Subcutaneous abdominal adipose tissue (tissue), 5 donors: ENCODE measurements around the gene SLC37A1.

ENCODE experiments used
- H3K27ac ChIP-seq: one replicate; pipeline ENCODE4 v1.7.0; 2013; ENCODE audit warnings: low read depth, mild to moderate bottlenecking, inconsistent platforms, low read length, moderate library complexity
- H3K27me3 ChIP-seq, 5 donors: one replicate each; pipeline ENCODE4 v1.7.0; 2013; ENCODE audit warnings: low read length in 5 of 5, inconsistent platforms in 1 of 5; ENCODE audit not compliant: control insufficient read depth in 5 of 5, insufficient read depth in 4 of 5
- H3K36me3 ChIP-seq, 5 donors: one replicate each; pipeline ENCODE4 v1.7.0; 2013; ENCODE audit warnings: low read length in 5 of 5; ENCODE audit not compliant: control insufficient read depth in 5 of 5, insufficient read depth in 5 of 5
- H3K4me1 ChIP-seq, 5 donors: one replicate each; pipeline ENCODE4 v1.7.0; 2013; ENCODE audit warnings: low read length in 5 of 5, mild to moderate bottlenecking in 3 of 5, moderate library complexity in 1 of 5; ENCODE audit not compliant: control insufficient read depth in 5 of 5, insufficient read depth in 5 of 5
- H3K4me3 ChIP-seq, 5 donors: one replicate each; pipeline ENCODE4 v1.7.0; 2013; ENCODE audit warnings: low read length in 5 of 5, low read depth in 1 of 5
- H3K9ac ChIP-seq, 5 donors: one replicate each; pipeline ENCODE4 v1.7.0; 2013; ENCODE audit warnings: low read length in 5 of 5, mild to moderate bottlenecking in 4 of 5, moderate library complexity in 3 of 5
- H3K9me3 ChIP-seq, 5 donors: one replicate each; pipeline ENCODE4 v1.7.0; 2013; ENCODE audit warnings: low read length in 5 of 5; ENCODE audit not compliant: control insufficient read depth in 5 of 5
- donor health status: healthy.
- donor health status: healthy.
- donor health status: healthy.
- donor health status: healthy.
- donor health status: healthy.

The SLC37A1 gene

DNA sequence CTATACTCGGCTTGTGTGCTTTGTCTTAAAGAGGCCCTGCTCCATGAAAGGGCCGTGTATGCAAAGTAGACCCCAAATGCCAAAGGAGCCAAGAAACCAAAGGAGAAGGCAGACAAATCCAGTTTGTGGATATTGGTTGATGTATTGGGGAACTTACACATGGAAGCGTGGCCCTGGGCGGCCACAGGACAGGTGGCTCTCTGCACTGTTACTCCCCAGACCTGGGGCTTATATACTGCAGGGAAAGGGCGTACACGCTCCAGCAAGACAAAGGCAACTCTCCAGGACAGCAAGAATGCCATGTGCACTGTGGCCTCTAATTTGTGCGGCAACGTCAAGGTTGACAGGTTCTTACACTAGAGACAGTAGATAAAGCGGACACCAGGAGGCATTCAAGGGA is 42.4 kb upstream of the SLC37A1 start:
- no peaks in the 10 kb centered on the region for H3K9me3 ChIP-seq
- no peak overlapping the region for H3K27ac ChIP-seq
- no peak overlapping the region for H3K9ac ChIP-seq
- no peaks in the 10 kb centered on the region for H3K36me3 ChIP-seq
- no peak overlapping the region for H3K4me3 ChIP-seq
- peaks cover 0 to 18% (median 13%) of the 10 kb centered on the region in 5 donors for H3K4me1 ChIP-seq
- H3K27me3 ChIP-seq = peaks cover 0 to 5% (median 3%) of the 10 kb centered on the region in 5 donors

DNA sequence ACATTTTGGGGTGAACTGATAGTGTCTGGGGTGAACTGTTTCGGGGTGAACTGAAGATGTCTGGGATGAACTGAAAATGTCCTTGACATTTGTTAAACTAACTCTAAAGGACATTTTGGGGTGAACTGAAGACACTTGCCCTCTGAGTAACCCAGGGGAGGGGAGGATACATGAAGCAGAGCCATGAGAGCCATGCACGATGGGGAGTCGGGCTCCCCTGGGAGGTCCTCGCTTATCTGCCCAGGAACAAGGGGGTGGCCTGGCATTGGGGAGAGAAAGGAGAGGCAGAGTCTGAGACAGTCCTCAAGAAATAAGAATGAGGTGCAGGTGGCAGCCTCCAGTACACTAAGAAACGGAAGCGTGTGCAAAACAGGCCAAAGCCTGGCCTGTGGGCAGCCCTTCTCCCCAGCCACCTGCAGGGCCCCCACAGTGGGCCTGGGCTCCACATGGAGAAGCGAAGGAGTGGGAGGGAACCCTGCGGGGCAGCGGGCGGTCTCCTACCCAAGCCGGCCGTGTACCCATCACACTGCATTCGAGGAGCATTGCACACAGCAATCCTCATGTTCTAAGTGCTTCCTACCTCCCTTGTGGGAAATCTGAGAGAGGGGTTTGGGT is 41.8 kb upstream of the SLC37A1 start:
- Histone ChIP-seq H3K4me3 (no peak overlapping the region), H3K4me1 (peaks cover 0 to 21% (median 13%) of the 10 kb centered on the region in 5 donors), H3K27ac (no peak overlapping the region), H3K9me3 (no peaks in the 10 kb centered on the region), H3K36me3 (no peaks in the 10 kb centered on the region), H3K9ac (no peak overlapping the region), H3K27me3 (peaks cover 0 to 5% (median 3%) of the 10 kb centered on the region in 5 donors)

DNA sequence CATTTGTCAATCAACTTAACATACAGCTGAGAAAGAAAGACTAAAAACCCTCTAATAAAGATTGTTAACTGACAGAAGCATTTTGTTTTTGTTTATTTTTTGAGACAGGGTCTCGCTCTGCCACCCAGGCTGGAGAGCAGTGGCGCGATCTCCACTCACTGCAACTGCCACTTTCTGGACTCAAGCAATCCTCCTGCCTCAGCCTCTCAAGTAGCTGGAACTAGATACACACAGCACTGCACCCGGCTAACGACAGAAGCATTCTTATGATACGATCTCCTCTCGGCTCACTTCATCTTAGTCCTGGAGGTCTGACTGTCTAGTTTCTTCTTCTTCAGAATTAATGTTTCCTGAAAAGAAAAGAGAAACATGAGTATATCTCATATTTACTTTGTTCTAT is 41.1 kb upstream of the SLC37A1 start:
- Histone ChIP-seq H3K9me3 (no peaks in the 10 kb centered on the region), H3K27ac (no peak overlapping the region), H3K4me3 (no peak overlapping the region), H3K27me3 (peaks cover 0 to 5% (median 1%) of the 10 kb centered on the region in 5 donors), H3K9ac (no peak overlapping the region), H3K36me3 (no peaks in the 10 kb centered on the region), H3K4me1 (peaks cover 0 to 19% (median 8%) of the 10 kb centered on the region in 5 donors)

DNA sequence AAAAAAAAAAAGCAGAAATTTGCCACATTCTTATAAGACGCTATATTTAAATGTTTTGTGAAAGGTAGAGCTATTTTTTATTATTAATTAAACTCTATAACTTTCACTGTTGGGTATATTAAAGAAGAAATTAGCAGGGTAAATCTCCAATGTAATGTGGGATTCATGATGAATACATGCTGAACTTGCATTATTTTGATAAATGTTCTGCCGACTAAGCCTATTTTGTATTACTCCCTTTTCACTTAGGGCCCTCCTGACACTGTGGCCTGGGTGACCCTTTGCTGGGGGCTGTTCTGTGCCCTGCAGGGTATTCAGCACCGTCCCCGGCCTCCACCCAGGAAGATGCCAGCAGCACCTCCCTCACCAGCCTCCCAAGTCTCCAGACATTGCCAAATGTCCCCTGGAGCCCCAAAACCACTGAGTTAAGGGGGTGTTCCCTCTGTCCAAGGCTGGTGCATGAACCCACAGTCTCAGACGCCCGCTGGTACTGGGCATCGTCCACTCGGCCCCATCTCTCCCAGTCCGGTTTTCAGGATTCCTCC is 40.1 kb upstream of the SLC37A1 start:
- Histone ChIP-seq H3K27ac (no peak overlapping the region), H3K9me3 (no peaks in the 10 kb centered on the region), H3K36me3 (no peaks in the 10 kb centered on the region), H3K9ac (no peak overlapping the region), H3K27me3 (peaks cover 0 to 5% (median 0%) of the 10 kb centered on the region in 5 donors), H3K4me1 (peaks cover 0 to 19% (median 8%) of the 10 kb centered on the region in 5 donors), H3K4me3 (no peak overlapping the region)

DNA sequence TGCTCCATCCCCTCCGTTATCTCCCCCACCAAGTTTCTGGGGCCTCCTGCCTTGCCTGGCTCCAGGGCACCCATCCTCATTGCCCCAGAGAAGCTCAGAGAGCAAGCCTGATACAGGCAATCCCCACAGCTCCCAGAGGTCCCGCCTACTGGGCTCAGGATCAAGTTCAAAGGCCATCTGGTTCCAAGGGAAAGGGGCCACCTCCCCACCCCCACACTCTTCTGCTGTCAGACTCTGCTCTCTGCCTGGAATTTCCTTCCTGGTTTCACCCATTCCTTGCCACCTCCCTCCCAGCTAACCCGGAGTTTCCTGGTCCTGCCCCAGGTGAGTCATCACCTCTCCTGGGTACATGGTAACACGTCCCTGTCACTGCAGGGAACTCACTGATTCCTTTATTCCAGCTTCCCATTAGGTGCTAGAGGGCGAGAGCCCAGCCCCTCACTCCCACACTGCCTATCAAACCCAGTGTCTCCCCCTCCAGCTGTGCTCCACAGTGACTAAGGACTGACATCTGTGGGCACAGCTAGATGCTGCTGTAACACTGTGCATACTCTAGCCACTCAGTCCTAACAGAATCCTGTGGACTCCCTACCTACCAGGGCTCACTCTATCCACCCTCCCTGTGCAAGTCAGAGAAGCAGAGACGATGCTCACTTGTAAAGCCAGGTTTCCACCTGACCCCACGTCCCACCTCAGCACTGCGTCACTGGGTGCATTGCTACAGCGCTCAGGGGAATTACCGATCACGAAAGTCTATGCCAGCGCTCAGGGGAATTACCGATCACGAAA is 39.4 kb upstream of the SLC37A1 start:
- no peak overlapping the region for H3K27ac ChIP-seq

DNA sequence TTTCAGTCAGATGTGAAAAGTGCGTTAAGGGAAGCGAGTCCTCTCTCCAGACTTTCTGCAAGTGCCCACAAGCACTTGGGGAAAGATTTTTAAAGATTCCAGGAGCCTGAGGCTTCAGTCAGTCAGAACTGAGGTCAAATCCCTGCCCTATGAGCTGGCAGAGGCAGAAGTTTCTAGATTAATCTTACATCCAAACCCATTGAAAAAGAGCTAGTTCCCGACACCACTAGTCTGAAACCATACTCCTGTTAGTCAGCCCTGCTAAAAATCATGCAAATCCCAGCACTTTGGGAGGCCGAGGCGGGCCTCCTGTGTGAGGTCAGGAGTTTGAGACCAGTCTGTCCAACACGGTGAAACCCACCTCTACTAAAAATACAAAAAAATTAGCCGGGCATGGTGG is 38.6 kb upstream of the SLC37A1 start:
- Histone ChIP-seq H3K4me3 (no peak overlapping the region), H3K27me3 (peaks cover 0 to 5% (median 0%) of the 10 kb centered on the region in 5 donors), H3K4me1 (peaks cover 0 to 19% (median 8%) of the 10 kb centered on the region in 5 donors), H3K9me3 (no peaks in the 10 kb centered on the region), H3K9ac (no peak overlapping the region), H3K27ac (no peak overlapping the region), H3K36me3 (no peaks in the 10 kb centered on the region)

More for the DNA sequence above, 39.4 kb upstream of the SLC37A1 start:
- Histone ChIP-seq H3K4me3 (no peak overlapping the region), H3K36me3 (no peaks in the 10 kb centered on the region), H3K9me3 (no peaks in the 10 kb centered on the region), H3K9ac (no peak overlapping the region), H3K4me1 (peaks cover 0 to 19% (median 8%) of the 10 kb centered on the region in 5 donors), H3K27me3 (peaks cover 0 to 5% (median 0%) of the 10 kb centered on the region in 5 donors)

DNA sequence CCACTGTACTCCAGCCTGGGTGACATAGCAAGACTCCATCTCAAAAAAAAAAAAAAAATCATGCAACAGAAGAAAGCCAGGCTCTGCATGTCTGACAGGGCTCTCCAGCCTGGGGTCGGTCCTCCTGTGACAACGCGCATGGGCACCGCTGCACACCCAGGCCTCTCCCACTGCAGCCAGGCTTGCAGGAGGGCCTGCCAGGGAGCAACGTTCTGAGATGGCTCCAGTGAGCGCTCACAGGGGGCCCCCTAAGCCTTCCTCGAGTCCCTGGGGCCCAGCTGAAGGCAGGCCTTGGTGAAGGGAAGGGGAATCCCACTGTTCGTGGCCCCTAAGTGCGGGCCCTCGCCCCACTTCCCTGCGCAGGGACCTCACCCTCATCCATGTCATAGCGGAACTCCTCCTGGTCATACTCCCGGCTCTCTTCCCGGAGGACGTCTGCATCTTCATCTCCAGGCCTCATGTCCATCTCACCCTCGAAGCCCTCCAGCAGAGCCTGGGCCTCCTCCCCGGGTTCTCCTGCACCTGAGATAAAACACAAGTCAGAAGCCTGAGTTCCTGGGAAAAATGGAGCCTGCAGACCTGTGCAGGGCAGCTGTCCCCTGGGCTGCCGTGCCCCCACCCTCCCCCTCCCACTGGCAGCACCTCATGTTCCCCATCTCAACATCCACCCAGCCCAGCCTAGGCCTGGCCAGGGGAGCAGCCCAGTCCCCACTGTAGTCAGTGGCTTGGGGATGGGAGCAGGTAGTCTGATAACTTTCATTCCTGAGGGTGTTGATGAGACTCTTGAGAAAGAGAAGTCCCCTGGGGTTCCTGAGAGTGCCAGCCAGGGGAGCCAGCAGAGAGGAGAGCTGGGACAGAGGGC is 37.9 kb upstream of the SLC37A1 start:
- Histone ChIP-seq H3K27ac (no peak overlapping the region), H3K36me3 (no peaks in the 10 kb centered on the region), H3K9ac (no peak overlapping the region), H3K4me1 (peaks cover 0 to 19% (median 8%) of the 10 kb centered on the region in 5 donors), H3K9me3 (no peaks in the 10 kb centered on the region), H3K4me3 (no peak overlapping the region), H3K27me3 (peaks cover 0 to 5% (median 0%) of the 10 kb centered on the region in 5 donors)

DNA sequence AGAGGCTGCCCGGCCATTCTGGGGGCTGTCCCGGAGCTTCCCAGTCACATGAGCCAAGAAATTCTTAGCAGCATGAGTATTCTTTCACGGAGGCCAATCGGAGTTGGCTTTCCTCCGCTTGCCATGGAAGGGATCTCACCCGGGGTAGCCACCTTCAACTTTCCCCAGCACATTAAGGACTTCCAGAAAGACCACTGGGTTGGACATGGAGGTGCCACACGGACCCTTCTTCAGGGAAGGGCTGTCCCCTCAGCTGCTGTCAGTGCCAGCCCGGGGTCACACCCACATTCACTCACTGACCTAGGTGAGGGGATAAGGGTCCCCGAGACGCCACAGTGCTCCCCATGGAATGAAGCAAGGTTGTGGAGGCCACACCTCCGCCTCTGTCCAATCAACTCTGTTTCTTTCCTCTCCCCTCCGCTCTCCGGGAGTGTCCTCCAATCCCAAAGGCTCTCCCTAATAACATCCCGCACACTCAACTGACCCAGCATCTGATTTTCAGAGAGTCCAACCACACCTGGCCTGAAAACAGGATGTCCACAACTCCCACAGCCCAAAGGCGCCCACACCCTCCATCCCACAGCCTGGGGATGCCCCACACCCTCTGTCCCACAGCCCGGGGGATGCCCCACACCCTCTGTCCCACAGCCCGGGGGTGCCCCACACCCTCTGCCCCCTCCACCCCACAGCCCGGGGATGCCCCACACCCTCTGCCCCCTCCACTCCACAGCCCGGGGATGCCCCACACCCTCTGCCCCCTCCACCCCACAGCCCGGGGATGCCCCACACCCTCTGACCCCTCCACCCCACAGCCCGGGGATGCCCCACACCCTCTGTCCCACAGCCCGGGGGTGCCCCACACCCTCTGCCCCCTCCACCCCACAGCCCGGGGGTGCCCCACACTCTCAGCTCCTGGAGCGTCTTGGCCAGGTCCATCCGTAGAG is 37.0 kb upstream of the SLC37A1 start:
- H3K27me3 ChIP-seq = peaks cover 0 to 4% (median 0%) of the 10 kb centered on the region in 5 donors
- H3K4me1 ChIP-seq = peaks cover 0 to 19% (median 8%) of the 10 kb centered on the region in 5 donors
- no peak overlapping the region for H3K4me3 ChIP-seq
- no peak overlapping the region for H3K27ac ChIP-seq
- H3K36me3 ChIP-seq = no peaks in the 10 kb centered on the region
- no peak overlapping the region for H3K9ac ChIP-seq
- no peaks in the 10 kb centered on the region for H3K9me3 ChIP-seq

DNA sequence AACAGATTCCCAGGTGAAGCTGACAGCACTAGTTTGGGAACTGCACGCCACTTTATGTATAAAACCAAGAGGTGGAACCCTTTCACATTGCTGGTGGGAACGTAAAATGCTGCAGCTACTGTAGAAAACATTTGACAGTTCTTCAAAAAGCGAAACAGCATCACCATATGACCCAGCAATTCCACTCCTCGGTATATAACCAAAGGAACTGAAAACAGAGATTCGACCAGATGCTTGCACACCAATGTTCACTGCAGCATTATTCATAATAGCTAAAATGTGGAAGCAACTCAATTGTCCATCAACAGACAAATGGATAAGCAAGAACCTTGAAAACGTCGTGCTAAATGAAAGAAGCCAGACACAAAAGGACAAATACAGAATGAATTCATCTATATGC is 35.1 kb upstream of the SLC37A1 start:
- no peak overlapping the region for H3K9ac ChIP-seq
- H3K27ac ChIP-seq = no peak overlapping the region
- no peak overlapping the region for H3K4me3 ChIP-seq
- H3K36me3 ChIP-seq = no peaks in the 10 kb centered on the region
- H3K27me3 ChIP-seq = no peaks in the 10 kb centered on the region
- peaks cover 0 to 18% (median 8%) of the 10 kb centered on the region in 5 donors for H3K4me1 ChIP-seq
- no peaks in the 10 kb centered on the region for H3K9me3 ChIP-seq
